Fibroblast of skin of right quadriceps (primary cell): ENCODE data around the gene NEMP1.

Experiments
- DNase-seq: peaks from one replicate; pipeline ENCODE4 v3.0.0-alpha.2; 2013

NEMP1 gene

DNA sequence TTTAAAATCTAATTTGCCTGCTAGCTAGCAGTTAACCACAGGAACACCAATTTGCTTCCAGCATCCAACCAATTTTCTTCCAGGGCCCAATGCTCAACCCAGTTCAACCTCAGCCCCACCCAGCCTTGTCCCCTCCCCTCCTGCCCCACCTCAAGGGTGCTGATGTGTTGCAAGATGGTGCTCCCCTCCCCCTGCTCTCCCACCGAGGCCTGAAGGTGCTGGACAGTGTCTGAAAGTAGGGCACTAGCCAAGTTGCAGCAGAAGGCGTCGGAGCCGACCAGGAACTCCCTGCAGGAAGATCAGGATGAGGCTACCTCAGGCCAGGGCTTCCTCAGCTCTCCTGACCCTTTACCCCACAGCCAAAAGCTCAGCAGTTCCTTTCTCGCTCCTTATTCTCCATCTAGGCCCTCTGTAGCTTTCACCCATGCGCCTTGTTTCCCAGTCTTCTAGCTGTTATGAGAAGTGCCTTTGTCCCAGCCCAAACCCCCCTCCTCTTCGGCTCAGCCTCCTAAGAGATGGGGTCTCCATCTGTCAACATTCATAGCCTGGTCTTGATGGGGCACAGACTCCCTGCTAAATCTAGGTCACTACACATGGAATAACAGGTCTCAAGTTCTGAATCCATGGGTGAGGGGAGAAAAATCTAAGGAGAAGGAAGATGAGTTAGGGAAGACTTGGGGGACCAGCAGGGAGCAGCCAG, 29.0 kb upstream of the NEMP1 start:
- DNase-seq, result no peak

GRCh38 chr12:57106021-57106708, 27.6 kb upstream of the NEMP1 start:
- no peak for DNase-seq

DNA sequence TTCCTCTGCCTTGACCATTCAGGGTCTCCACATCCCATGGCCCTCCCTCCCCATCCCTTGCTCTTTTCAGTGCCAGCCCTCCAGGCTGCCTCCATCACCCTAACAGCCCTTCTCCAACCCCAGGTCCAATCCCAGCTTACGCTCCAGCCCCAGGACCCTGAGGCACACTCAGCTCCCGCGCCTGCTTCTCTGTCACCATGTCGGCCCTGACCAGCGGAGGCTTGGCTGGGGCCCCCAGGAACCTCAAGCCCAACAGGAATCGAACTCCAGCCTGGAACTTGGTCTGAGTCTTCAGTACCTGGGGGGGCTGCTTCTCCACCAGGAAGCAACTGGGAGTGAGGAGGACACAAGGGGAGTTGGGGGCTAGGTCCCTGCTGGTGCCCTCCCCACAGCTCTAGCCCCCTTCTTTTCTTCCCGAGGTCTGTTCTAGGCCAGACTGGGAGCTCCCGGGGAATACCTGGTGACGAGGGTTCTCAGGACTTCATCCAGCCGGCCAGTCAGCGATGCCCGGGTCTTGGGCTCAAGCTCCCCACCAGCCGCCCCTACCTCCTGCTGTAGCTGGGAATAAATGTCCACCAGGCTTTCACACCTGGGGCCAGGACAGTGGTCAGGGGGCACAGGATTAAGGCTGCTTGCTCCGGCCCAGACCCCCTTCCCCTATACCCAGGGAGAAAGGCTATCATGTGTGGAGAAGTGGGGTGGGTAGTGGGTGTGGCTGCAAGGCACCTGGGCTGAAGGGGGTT, 26.6 kb upstream of the NEMP1 start:
- no peak for DNase-seq

DNA sequence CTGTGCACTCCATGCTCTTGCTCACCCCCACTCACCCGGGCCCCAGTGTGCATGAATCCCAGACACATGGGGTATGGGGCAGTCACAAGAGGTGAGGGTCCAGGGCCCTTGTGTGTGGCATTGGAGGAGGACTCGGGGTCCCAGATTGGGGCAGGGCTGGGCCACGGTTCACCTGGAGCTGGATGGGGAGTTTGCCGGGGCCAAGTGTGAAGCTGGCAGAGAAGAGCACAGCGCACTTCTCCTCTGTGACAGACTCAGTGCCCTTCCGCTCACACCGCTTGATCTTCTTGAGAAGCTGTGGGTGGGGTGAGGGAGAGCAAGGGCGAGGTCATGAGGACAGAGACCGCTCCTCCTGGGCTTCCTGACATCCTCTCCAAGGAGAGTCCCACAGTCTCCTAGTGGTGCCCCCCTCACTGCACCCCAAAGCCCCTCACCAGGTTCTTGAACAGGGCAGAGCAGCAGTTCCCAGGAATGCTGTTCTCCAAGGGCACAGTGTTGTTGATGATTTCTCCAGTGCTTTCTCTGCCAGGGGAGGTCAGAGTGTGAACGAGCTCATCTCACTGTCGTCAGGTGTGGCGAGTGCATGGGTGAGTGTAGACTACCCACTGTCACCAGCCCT, 25.8 kb upstream of the NEMP1 start:
- DNase-seq, result no peak

DNA sequence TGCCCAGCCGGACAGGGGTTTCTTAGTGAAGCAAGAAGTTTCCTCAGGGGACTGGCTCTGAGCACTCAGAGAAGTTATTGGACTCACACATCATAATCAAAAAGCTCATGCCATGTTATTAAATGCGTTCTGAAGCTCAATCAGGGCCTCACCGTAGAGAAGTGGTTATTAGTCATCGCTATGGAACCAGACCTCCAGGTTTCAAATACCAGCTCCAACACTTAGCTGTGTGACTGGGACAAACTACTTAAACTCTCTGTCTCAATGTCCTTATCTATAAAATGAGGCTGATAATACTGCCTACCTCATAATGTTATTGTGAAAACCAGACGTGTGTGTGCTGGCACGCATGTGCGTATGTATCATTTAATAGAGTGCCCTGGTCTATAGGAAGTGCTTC, 25.3 kb upstream of the NEMP1 start:
- DNase-seq, result no peak

GRCh38 chr12:57101892-57102695, 23.5 kb upstream of the NEMP1 start:
- DNase-seq, result no peak

DNA sequence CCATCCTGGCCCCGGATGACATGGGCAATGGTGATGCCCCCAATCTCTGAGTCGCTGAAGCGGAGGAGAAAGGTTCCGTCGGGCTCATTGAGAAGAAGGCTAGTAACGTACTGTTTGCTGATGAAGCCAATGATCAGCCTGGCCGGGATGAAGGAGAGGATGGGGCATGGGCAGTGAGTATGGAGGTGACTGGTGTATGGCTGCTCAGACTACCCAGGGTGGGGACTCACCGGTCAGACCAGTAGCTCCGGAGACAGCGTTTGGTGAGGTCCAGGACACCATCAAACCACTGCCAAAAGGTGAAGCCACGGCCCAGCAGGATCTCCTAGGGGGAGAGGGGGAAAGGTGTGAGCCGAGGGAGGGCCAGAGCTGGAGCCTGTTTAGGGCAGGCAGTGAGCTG, 21.2 kb upstream of the NEMP1 start:
- no peak for DNase-seq

DNA sequence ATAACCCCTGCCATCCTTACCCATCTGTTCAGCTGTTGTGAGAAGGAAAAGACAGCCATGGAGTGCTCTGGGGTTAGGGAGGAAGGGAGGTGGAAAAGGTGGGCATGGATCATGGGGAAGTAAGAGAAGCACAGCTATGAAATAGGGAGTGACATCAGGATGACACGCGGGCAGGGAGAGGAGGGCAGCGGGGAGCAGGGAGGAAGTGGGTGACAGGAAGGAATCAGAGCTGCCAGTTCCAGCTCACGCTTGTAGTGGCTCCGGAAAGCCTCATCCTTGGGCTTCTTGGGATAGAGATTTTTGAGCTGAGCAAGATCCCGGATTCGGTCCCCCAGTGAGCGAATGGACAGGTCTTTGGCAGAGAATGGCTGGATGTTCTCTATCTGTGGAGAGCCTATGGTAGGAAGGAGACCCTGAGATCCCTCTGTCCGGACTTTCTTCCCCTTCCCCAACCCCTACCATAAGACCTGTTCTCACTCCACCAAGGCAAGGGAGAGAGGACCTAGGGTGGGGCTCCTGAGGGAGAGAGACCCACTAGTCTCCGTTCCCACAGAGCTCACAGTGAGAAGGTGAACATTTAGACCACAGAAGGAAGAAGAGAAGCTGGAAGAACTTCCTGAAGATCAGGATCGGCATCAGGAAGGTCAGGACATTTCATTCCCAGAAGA, 20.6 kb upstream of the NEMP1 start:
- DNase-seq, result no peak

- DNase-seq, result no peak
These were observed 20.0 kb upstream of the NEMP1 start for GRCh38 chr12:57098546-57098945.

- DNase-seq, result no peak
These were observed 18.9 kb upstream of the NEMP1 start for GRCh38 chr12:57097554-57097835.

GRCh38 chr12:57096748-57097553, 18.4 kb upstream of the NEMP1 start:
- no peak for DNase-seq

DNA sequence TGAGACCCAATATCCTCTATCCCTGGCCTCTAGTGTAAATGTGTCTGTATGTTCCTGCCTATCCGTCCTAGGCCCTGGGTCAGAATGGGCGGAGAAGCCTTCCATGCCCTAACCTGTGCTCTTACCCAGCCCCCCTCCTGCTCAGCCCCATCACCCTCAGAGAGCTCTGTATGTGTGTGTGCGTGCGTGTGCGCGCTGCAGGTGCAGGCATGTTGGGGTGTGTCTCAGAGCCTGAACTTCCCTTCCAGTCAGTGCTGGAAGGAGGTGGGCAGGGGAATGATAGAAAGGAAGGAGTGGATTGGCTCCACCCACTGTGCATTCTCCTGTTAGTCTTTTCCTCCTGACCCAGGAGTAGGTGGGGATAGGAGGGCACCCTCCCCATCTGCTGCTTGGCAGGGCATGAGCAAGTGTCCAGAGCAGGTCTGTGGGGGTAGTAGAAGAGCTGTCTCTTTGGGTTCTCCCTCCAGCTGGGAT, 17.5 kb upstream of the NEMP1 start:
- no peak for DNase-seq

DNA sequence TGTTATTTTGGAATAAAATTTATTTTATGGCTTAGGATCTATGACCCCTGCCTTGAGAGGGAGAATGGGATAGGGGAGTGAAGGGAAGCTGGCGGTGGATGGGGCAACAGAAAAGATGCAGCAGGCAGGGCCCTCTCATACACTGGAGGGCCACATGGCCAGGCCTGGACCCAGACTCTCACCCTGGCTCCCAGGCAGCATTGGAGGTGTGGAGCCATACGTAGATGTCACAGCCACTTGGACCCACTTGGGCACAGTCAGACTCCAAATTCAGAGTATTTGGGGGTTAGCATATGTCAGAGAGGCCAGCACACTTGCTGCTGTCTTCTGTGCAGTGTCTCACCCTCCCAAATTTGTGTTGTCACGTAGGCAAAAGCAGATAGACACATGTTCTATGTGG, 16.8 kb upstream of the NEMP1 start:
- no peak for DNase-seq

DNA sequence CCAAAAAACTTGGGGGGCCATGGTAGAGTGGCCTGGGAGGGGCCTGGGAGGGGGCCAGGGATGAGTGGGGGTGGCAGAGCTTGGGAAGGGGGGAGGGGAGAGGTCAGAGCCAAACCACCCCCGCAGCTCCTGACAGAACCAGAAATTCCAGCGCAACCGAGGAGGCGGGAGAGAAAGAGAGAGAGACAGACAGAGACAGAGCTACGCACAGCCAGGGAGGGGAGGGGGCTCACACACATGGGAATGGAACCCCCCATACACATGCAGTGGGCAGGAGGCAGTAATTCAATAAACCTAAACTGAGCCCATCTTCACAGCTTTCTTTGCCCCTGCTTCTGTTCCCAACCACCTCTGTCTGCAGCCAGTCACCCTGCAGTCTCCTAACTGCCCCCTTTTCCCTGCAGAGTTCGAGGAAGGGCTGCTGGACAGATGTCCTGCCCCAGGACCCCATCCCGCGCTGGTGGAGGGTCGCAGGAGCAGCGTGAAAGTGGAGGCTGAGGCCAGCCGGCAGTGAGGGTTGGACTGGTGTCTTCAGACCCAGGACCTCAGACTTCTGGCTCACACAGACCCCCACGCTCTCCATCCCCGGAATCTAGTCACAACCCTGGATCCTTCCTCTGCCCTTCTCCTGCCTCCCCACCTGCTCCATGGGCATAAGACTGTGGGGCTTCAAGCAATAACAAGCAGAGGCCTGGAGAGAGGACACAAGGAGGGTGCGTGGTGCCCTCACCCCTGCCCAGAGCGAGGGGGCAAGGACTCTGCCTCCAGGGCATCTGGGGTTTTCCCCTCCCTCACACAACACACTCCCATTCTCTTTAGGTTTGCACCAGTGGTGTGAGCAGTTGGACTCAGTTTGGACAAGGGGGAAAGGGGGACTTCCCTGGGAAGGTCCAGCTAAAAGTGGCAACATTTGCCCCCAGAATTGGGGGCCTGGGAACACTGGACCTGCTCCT, 15.9 kb upstream of the NEMP1 start:
- no peak for DNase-seq

DNA sequence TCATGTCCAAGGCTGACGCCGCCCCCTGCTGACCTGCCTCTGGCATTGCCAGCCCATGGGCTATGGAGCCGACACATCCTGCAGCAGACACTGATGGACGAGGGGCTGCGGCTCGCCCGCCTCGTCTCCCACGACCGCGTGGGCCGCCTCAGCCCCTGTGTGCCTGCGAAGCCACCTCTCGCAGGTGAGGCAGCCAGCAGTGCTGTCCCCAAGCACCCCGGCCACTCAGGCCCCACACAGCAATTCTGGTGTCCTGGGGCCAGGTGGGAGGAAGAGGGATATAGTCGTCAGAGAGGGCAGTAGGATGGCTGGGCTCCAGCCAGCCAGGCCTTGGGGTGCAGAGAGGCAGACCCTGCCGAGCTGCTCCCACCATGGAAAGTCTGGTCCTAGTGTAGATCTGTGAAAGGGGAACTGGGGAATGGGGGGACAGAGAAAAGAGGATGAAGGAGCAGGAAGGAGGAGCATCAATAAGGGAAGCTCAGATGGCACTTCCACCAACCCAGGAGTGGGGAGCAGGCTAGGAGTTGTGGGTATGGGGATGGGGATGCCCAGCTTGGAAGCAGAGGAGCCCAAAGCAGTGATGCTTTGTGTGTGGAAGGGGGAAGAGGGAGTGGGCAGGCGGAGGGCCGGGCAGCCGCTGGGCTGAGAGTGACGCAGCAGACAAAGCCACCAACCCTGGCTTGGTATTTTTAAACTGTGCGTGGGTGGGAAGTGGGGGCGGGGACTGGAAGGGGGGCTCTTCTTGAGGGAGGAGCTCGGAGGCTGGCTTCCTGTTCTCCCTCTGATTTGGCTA, 15.0 kb upstream of the NEMP1 start:
- peak; percentile 88 for DNase-seq

DNA sequence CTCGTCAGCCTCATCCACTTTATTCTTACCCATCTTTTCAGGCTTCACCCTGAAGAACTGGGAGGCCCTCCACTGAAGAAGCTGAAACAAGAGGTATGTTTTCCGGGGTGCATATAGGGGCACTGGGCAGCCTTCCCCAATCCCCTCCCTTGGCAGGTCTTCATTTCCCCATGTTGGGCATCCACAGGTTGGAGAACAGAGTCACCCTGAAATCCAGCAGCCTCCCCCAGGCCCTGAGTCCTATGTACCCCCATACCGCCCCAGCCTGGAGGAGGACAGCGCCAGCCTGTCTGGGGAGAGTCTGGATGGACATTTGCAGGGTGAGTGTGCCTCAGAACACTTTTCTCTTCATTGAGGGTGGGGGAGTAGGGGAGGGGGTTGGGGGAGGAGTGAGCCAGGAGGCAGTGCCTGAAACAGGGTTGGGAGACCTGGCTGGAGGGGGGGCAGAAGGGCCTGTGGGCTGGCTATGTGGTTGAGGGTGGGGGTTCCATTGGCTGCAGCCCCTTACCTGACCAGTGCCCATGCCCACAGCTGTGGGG, 14.4 kb upstream of the NEMP1 start:
- DNase-seq, result no peak

- no peak for DNase-seq
These were observed 13.9 kb upstream of the NEMP1 start for GRCh38 chr12:57092529-57092862.

DNA sequence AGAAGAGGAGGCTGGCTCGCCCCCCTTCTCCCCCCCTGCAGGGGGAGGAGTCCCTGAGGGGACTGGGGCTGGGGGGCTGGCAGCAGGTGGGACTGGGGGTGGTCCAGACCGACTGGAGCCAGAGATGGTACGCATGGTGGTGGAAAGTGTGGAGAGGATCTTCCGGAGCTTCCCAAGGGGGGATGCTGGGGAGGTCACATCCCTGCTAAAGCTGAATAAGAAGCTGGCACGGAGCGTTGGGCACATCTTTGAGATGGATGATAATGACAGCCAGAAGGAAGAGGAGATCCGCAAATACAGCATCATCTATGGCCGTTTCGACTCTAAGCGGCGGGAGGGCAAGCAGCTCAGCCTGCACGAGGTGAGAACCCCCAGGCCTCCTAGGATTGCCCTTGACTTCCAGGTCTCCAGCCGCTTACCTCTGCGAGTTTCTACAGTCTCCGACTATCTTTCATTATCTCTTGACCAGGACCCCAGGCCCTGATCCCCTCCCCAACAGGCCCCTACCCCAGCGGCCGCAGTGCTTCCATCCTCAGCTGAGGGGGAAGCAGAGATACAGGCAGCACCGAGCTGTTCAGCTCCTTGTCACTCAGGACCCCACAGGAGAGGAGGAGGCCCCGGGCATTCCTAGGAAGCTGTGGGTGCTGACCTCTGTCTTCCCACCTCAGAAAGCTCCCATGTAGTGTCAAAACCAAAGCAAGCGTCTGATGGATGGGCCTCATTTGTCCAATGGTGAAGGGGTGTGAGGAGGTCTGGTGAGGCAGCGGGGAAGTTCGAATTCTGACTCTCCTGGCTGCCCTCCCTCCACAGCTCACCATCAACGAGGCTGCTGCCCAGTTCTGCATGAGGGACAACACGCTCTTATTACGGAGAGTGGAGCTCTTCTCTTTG, 13.3 kb upstream of the NEMP1 start:
- no peak for DNase-seq
